Esophagus (tissue), 2 donors: ENCODE results near the gene ATP10A. TPM values are rescaled to one million over a fixed set of nuclear protein-coding genes. Genes with fewer than 3 reads are reported as not detected.

Experiments
- H3K27ac ChIP-seq, 2 donors: one replicate each; pipeline ENCODE4 v1.5.1; 2013; ENCODE audit warnings: low read depth in 2 of 2, mild to moderate bottlenecking in 2 of 2, inconsistent platforms in 1 of 2, low read length in 1 of 2, moderate library complexity in 1 of 2
- H3K27me3 ChIP-seq, 2 donors: one replicate each; pipeline ENCODE4 v1.6.1; 2013; ENCODE audit warnings: low read length in 2 of 2, control low read depth in 1 of 2, mild to moderate bottlenecking in 1 of 2; ENCODE audit not compliant: insufficient read depth in 2 of 2, control insufficient read depth in 1 of 2
- H3K36me3 ChIP-seq, 2 donors: one replicate each; pipeline ENCODE4 v1.6.1; 2013; ENCODE audit warnings: low read length in 1 of 2; ENCODE audit not compliant: control insufficient read depth in 2 of 2, insufficient read depth in 2 of 2
- H3K4me1 ChIP-seq, 2 donors: one replicate each; pipeline ENCODE4 v1.6.1; 2013; ENCODE audit warnings: low read length in 1 of 2; ENCODE audit not compliant: control insufficient read depth in 2 of 2, insufficient read depth in 2 of 2
- H3K4me3 ChIP-seq, 2 donors: one replicate each; pipeline ENCODE4 v1.5.1; 2013; ENCODE audit warnings: low read length in 2 of 2, mild to moderate bottlenecking in 2 of 2, low read depth in 1 of 2, moderate library complexity in 1 of 2
- H3K9me3 ChIP-seq, 2 donors: one replicate each; pipeline ENCODE4 v1.6.1; 2013; ENCODE audit warnings: mild to moderate bottlenecking in 2 of 2, low read depth in 1 of 2, low read length in 1 of 2, moderate library complexity in 1 of 2; ENCODE audit not compliant: control insufficient read depth in 2 of 2, insufficient read depth in 1 of 2
- WGBS, 2 donors: extraction: QIAGEN DNeasy Blood & Tissue Kit; methylation state at CpG; one replicate each; pipeline ENCODE4 v1.1.7; 2013; 5-methylcytosine and 5-hydroxymethylcytosine counted together
- polyA plus RNA-seq, 2 donors: library from polyadenylated mRNA; stranded (reverse); fragments of 200-250 nt; gene quantifications; one replicate each; pipeline ENCODE4 v1.2.3, GENCODE V29; 2013
- donor health status: healthy with polysubstance abuse.
- donor health status: Bipolar disorder and iron deficiency.

ATP10A gene
- polyA plus RNA-seq, 2 donors, result 0.79 to 0.86 TPM

DNA sequence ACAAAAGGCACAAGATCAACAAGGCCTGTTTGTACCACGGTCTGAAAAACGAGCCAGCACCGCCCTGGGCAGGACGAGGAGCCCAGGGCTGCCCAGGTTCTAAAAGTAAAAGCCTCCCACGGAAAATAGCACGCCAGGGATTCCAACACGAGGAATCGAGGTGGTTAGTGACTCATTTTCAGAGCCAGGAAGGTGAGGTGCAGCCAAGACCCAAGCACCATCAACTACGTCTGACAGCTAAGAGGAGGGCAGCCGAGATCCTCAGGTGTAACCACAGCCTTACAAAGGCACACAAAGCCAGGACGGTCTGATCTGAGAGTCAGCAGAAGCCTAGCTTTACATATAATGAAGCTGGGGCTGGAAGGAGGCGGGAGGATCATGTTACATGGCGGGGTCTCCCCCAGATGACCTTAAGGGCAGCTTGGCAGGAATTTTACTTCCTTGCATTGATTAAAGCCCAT is 52.5 kb downstream of the ATP10A start:
- no peak overlapping the region for H3K27ac ChIP-seq
- no peaks in the 10 kb centered on the region for H3K9me3 ChIP-seq
- no peaks in the 10 kb centered on the region for H3K27me3 ChIP-seq
- 41 to 44% methylated on average over 13 of the region's 13 CpGs for WGBS, 2 donors
- H3K4me1 ChIP-seq, result peaks cover 5 to 8% of the 10 kb centered on the region in 2 donors
- H3K4me3 ChIP-seq, result no peak overlapping the region
- H3K36me3 ChIP-seq, result peaks cover 0 to 3% of the 10 kb centered on the region in 2 donors

GRCh38 chr15:25810154-25810553 is 53.0 kb downstream of the ATP10A start:
- 66 to 68% methylated on average over 8 of the region's 8 CpGs for WGBS, 2 donors
- no peak overlapping the region for H3K27ac ChIP-seq

DNA sequence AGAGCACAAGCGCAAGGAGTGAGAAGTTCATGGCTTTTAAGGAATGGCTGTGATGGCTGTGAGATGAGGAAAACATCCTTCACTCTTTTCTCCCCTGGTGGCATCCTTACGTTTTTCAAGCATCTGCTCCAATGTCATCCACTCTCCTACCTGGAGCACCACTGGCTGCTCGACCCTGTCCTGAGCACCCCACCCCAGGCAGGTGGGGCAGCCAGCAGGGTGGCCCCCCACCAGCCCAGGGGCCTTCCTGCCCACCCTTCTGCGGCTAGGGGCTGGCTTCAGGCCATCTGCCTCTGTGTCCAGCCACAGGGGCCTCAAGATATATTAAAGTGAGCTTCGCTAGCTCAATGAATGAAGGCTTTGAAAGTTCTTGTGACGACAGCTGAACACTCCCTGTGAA is 56.1 kb downstream of the ATP10A start:
- WGBS, 2 donors, result 76 to 85% methylated on average over 6 of the region's 6 CpGs
- Histone ChIP-seq H3K27ac (no peak overlapping the region), H3K4me1 (peaks cover 5 to 8% of the 10 kb centered on the region in 2 donors), H3K36me3 (peaks cover 2 to 3% of the 10 kb centered on the region in 2 donors), H3K9me3 (no peaks in the 10 kb centered on the region), H3K4me3 (no peak overlapping the region), H3K27me3 (no peaks in the 10 kb centered on the region)

More at GRCh38 chr15:25810154-25810553, 53.0 kb downstream of the ATP10A start:
- peaks cover 0 to 3% of the 10 kb centered on the region in 2 donors for H3K36me3 ChIP-seq
- H3K4me1 ChIP-seq, result peaks cover 5 to 8% of the 10 kb centered on the region in 2 donors
- no peaks in the 10 kb centered on the region for H3K9me3 ChIP-seq
- no peaks in the 10 kb centered on the region for H3K27me3 ChIP-seq
- H3K4me3 ChIP-seq, result no peak overlapping the region

DNA sequence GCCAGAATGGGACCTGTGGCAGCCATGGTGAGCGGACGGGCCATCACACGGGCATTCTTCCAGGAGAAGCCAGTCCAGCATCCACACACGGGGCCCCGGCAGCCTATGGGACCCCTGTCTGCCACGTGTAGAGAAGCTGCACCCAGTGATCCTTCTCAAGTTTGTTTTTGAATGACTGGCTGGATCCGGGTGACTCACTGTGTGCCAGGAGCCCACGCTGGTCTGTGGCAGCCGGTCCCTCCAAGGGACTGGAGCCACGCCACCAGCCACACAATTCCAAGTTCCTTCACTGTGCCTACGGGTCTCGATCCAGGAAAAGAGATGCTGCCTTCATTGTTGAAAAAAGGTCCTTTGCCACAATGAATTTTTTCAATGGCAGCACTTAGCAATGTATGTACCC is 58.1 kb downstream of the ATP10A start:
- Histone ChIP-seq H3K4me1 (peaks cover 0 to 4% of the 10 kb centered on the region in 2 donors), H3K9me3 (no peaks in the 10 kb centered on the region), H3K27me3 (no peaks in the 10 kb centered on the region), H3K36me3 (peaks cover 0 to 2% of the 10 kb centered on the region in 2 donors), H3K4me3 (no peak overlapping the region), H3K27ac (no peak overlapping the region)
- 57 to 73% methylated on average over 12 of the region's 12 CpGs for WGBS, 2 donors

DNA sequence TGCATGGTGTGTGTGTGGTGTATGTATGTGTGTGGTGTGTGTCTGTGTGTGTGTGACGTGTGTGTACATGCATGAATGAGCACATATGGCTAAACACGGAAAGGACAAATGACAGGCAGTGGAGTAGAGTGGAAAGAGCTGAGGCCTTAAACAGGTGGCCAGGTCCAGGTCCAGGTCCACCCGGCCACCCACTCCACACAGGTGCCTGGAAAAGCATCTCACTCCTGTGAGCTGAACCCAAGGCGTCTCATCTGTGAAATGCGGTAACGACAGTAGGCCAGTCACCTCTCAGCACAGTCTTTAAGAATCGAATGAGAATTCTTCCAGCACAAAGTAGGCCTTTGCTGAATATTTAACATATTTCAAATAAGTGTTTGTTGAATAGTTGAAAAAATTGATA is 58.7 kb downstream of the ATP10A start:
- Histone ChIP-seq H3K9me3 (no peaks in the 10 kb centered on the region), H3K27ac (no peak overlapping the region), H3K4me3 (no peak overlapping the region), H3K4me1 (peaks cover 0 to 4% of the 10 kb centered on the region in 2 donors), H3K36me3 (peaks cover 0 to 2% of the 10 kb centered on the region in 2 donors), H3K27me3 (no peaks in the 10 kb centered on the region)
- WGBS, 2 donors, result 81 to 86% methylated on average over 7 of the region's 7 CpGs

DNA sequence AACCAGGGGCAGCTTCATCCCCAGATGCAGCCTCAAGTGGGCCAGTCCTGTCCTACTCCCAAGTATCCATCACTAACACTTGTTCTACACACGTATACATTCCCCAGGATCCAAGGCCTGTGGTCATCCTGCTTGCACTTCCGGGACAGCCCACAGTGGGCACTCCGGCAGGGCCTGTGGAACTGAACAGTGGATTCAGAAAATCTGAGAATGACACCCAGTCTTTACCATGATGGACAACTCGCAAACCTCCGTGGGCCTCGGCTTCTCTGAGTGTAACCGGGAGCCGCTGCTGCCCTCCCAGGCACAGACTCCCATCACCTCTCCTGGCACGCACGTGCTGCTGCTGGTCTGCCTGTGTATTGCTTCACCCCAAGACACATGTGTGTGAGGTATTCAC is 59.6 kb downstream of the ATP10A start:
- WGBS, 2 donors, result 84 to 95% methylated on average over 10 of the region's 10 CpGs
- no peak overlapping the region for H3K27ac ChIP-seq
- no peaks in the 10 kb centered on the region for H3K27me3 ChIP-seq
- no peak overlapping the region for H3K4me3 ChIP-seq
- H3K9me3 ChIP-seq, result no peaks in the 10 kb centered on the region
- H3K4me1 ChIP-seq, result peaks cover 0 to 4% of the 10 kb centered on the region in 2 donors
- H3K36me3 ChIP-seq, result peaks cover 0 to 2% of the 10 kb centered on the region in 2 donors

DNA sequence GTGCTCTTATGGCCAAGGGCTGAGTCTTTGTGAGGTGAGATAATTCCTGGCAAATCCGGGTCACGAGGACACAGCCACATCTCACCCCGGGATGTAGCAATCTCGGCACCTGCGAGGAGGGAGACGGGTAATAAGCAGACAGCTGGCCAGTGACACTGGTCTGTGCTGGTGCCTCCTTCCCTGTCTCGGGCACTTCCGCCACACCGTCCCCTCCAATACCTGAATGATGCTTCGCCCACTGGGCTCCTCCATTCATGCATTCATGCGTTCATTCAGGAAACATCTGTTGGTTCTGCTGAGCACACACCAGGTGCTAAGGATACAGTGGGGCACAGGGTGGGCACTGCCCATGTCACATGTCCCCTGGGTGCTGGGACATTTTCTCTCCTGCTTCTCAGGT is 60.1 kb downstream of the ATP10A start:
- WGBS, 2 donors, result 88 to 95% methylated on average over 11 of the region's 11 CpGs
- Histone ChIP-seq H3K9me3 (no peaks in the 10 kb centered on the region), H3K4me3 (no peak overlapping the region), H3K27me3 (no peaks in the 10 kb centered on the region), H3K4me1 (peaks cover 0 to 4% of the 10 kb centered on the region in 2 donors), H3K36me3 (peaks cover 0 to 2% of the 10 kb centered on the region in 2 donors), H3K27ac (no peak overlapping the region)

GRCh38 chr15:25802285-25802830 is 60.8 kb downstream of the ATP10A start:
- H3K36me3 ChIP-seq, result peaks cover 0 to 2% of the 10 kb centered on the region in 2 donors
- 87 to 90% methylated on average over 16 of the region's 16 CpGs for WGBS, 2 donors
- no peaks in the 10 kb centered on the region for H3K9me3 ChIP-seq
- H3K4me3 ChIP-seq, result no peak overlapping the region
- no peak overlapping the region for H3K27ac ChIP-seq
- no peaks in the 10 kb centered on the region for H3K27me3 ChIP-seq
- peaks cover 0 to 6% of the 10 kb centered on the region in 2 donors for H3K4me1 ChIP-seq

DNA sequence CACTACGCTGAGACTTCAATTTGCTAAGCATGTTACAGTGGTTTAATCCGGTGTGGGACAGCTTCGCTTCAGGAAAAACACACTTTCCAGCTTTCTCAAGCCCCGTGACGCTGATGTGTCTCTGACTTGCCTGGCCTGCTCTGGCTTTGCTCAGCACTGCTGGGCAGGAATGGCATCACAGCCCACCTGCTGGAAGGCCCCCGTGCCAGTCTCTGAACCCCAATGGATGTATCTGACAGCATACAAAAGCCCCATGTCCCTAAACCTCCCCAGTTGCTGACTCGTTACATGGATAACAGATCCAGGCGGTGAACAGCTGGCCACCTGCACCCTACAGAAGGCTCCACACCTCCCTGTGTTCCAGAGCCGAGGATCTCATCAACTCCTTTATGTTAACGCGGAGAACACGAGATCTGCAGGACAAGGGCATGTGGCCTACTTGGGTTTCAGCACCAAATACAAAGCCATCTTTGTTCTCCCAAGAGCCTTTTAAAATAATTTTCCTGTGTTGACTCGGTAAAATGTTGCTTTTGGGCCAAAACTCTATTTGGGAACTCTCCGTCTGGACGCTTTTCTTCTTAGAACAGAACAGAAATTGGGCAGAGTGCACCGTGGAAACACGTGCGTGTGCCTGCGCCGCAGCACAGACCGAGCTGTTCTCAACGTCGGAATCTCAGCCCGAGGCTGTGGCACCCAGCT is 61.4 kb downstream of the ATP10A start:
- Histone ChIP-seq H3K36me3 (peaks cover 0 to 2% of the 10 kb centered on the region in 2 donors), H3K4me3 (no peak overlapping the region), H3K4me1 (peaks cover 0 to 6% of the 10 kb centered on the region in 2 donors), H3K27me3 (no peaks in the 10 kb centered on the region), H3K27ac (no peak overlapping the region), H3K9me3 (no peaks in the 10 kb centered on the region)
- WGBS, 2 donors, result 81 to 82% methylated on average over 24 of the region's 24 CpGs
